ENCODE data around the gene USP13.
"Not testable (repeated sequence)": the region's sequence is repeated elsewhere in the genome, so short reads cannot be mapped to it uniquely, and the experiment has no call there.

USP13 gene

GRCh38 chr3:179739816-179740594, 87.2 kb downstream of the USP13 start:
- DNase-seq = no peak

- DNase-seq = no peak
Observed at GRCh38 chr3:179743913-179744312, 91.1 kb downstream of the USP13 start.

DNA sequence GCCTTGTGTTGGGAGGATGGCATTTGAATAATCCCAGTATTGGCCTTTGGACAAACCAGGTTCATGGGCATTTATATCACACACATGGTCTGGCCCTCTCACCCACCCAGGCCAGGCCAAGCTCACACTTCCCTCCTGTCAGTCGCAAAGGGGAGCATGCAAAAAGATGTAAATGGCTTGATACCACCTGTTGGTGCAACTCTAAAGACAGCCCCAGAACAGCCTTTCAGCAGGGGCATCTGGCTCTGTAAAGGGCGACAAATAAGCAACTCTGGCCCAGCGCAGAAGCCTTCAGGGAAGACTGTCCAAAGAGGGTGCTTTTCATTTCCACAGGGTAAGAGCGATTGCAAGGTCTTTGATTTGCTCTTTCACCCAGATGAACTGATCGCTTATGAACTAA, 91.8 kb downstream of the USP13 start:
- no peak for DNase-seq

DNA sequence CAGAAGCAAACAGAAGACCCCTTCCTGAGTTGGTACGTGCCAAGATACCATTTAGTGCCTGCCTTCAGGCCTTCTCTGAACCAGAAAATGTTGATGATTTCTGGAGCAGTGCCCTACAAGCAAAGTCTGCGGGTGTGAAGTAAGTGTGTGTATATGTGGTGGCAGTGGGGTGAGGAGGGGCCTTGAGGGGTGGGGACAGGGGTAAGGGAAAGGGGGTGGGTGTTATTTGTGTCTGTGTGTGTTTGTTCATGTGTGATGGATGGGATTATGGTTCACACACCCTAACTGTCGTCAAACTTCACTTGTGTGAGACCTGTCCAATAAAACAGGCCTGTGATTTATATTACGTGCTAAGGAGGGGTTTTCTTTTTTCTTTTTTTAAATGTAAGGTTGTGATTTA, 92.2 kb downstream of the USP13 start:
- DNase-seq = no peak

DNA sequence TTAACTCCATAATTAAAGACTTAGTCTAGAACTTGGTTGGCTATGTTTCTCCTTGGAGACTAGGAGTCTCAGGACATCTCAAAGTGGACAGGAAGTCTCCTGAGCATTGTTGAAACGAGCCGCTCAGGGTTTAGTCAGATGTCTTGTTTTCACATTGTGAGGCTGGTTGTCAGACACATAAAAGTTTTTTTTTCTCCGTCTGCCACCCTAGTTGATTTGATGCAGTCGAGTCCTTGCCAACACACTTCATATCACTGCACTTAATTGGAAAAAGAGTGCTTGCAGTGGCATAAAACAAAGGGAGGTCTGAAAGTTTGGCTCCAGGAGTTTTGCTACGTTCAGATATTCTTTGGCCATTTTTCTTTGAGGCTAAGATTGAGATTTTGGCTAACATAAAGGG, 92.9 kb downstream of the USP13 start:
- DNase-seq = no peak

DNA sequence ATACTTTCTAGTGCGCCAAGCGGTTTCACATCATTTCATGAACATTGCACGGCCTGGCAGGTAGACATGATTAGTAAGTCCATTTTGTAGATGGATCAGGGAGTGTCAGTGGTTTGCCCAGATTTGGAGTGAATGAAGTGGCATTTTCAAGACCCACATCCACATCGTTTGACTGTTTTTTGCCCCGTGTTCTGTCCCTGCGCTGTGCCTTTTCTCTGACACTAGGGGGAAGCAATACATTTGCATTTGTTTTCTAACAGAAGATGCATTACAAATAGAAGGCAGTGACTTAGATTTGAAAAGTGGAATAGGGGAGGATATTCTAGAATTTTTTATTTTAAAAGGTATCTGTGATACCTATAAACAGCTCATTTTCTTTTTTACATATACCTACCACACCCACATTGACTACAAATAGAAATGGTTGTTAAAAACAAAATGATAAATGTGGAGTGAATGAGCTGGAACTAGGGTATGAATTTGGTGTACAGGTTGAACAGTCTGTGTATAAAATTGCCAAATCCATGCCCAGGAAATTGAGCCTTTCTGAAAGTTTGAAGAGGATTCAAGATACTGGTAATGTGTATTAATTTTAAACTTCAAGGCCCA, 98.0 kb downstream of the USP13 start:
- no peak for DNase-seq

GRCh38 chr3:179760944-179761343, 108.1 kb downstream of the USP13 start:
- no peak for DNase-seq

GRCh38 chr3:179765396-179765795, 112.6 kb downstream of the USP13 start:
- DNase-seq = no peak

DNA sequence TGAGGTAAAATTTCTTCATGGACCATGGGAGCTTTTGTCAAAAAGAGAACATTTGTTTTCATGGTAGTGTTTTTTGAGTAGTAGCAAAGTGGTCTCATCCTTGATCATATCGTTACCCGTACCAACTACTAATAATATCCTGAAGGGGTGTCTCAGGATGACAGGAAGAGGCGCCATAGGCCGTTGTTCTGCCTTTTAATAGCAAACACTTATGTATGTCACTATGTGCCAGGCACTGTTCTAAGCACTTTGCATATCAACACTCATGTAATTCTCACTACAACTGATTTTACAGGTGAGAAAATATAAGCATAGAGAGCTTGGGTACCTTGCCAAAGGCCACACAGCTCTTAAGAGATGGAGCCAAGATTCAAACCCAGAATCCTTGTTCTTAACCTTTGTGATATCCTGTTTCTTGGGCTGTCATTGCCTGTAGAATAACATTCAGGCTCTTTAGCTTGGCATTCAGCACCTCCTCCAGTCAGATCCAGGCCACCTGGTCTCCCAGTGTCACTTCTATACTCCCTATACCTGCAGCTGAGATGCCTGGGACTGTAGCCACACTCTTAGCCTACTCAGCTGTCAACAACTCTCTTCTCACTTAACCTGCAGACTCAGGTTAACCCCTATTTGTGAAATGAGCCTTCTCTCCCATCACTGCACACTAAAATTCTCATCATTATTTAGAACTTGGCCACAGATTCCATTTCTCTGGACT, 113.7 kb downstream of the USP13 start:
- DNase-seq = no peak

DNA sequence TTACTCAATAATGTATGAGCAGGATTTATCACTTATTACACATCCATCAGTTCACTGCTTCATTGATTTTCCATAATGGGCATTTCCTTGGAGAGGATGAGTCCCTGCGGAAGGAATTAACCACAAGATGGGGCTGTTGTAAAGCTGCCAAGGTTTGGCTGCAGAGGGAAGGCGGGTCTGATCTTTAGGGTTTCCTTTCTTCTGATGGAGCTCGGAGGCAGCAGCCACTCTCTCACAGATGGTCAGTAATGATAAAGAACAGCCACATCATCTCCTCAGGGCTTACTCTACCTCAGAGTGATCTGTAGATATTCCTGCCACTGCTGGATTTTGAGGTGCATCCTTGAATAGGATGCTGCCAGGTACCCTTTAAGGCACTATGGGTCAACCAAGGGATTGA, 115.2 kb downstream of the USP13 start:
- peak; percentile 73 for DNase-seq

DNA sequence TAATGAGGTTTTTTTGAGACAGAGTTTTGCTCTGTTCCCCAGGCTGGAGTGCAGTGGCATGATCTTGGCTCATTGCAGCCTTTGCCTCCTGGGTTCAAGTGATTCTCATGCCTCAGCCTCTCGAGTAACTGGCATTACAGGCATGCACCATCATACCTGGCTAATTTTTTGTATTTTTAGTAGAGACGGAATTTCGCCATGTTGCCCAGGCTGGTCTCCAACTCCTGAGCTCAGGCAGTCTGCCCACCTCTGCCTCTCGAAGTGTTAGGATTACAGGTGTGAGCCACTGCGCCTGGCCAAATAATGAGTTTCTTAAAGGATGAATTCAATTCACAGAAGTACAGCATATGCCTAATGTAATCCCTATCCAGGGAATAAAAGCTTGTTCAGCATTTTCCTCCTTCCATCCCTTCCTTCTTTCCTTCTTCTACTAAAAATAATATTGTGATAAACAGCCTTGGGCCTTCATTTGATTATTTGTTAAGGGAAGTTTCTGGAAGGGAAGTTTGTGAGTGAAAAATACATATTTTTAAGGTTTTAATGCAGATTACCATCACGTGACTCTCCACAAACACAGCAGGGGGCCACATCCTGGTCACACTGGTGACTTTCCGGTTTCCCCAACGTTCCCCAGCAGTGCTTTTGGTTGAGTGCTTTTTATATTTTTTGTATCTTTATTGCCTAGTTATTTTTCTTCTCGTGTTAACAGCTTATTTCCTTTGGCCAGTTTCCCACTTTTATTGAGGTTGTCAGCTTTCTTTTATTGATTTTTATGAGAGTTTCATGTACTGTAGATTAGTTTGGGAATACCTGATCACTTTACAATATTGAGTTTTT, 116.8 kb downstream of the USP13 start:
- no peak for DNase-seq

DNA sequence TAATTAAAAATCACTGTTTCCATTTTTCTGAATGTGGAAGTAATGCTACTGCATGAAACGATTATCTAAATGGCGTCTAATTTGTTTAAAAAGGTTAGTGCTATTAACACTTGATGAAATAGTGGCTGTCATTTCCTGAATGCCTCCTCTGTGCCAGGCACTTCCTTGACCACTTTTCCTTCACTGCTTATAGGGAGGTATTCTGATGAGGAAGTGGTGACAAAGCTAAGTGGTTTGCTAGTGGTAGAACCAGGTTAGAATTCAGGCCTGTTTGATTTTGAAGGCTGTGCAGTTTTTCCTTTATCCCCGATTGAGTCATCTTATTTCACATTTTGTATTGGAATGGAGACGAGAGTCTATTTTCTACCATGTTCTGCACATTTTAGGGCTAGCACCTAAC, 119.0 kb downstream of the USP13 start:
- DNase-seq = no peak

DNA sequence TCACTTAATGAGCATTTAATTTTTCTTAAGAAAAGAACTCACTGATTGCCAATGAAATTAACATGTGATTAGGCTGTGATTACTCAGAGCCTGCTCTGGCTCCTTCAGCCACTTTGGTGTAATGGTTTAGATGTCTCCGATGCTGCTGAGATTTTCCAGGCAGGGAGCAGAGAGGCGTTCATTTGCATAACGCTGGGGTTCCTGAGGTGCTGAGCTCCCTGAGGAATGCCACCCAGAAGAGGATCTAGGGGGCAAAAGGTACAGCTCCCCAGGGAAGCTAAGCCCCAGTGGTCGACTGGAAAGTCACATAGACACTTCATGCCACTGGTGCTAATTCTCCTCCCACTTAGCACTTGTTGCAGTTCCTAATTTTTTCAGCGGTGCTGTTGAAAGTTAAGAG, 119.5 kb downstream of the USP13 start:
- DNase-seq = no peak

- no peak for DNase-seq
Observed at GRCh38 chr3:179775416-179776122, 122.7 kb downstream of the USP13 start.

- not testable (repeated sequence) for DNase-seq
Observed at GRCh38 chr3:179782841-179783240, 130.0 kb downstream of the USP13 start.

DNA sequence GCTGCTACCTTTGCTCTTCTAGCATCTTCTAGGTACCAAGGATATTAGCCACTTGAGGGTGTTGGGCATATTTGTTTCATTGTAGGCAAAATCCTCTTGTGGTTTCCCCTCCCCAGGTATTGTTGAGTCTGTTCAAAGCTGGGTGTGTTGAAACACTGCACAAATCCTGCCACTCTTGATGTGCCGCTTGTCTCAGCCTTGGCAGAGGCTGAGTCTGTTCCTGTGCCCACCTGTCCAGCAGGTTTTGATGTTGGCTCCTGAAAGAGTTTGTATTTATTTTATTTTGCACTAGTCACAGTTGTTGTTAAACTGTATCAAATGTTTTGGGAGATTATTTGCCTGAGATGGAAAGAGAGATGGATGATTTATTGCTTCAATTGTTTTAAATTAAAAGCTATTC, 136.2 kb downstream of the USP13 start:
- DNase-seq = no peak

GRCh38 chr3:179791793-179792192, 139.0 kb downstream of the USP13 start:
- DNase-seq = no peak

GRCh38 chr3:179794355-179794754, 141.5 kb downstream of the USP13 start:
- no peak for DNase-seq

GRCh38 chr3:179796421-179796820, 143.6 kb downstream of the USP13 start:
- no peak for DNase-seq

GRCh38 chr3:179797192-179797591, 144.4 kb downstream of the USP13 start:
- no peak for DNase-seq

- no peak for DNase-seq
Observed at GRCh38 chr3:179801263-179801662, 148.4 kb downstream of the USP13 start.

DNA sequence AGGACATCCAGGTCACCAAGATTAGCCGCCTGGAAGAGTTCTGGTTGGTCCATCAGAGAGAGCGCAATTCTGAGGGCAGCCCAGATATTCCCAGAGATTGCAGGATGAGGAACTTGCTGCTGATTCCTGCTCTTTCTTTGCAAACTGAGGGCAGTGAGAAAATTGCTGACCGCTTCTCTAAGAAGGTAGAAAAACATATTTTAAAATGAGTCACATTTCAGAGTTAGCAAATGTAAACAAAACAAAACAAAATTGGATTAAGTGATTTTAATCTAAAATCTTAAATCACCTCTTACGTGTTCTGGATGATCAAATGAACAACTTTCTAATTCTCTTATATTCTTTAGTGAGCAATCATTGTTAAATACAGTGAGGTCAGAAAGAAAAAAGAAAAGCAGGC, 149.0 kb downstream of the USP13 start:
- DNase-seq = no peak

DNA sequence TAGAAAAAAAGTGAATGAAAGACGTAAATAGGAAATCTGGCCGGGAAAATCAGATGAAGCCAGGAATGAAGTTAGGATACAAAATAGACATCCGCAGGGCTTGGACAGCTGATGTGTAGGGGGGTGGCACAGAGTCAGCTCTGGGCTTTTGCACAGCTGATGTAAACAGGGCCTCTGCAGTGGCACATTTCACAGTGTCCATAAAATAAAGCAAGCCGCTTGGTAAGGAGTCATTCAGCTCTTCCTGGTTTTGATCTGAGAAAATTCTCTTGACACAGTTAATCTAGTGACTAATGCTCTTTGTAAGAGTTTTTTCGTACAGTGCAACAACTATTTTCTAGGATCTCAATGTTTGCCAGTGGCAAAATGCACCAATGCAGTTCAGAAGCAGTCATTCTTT, 153.3 kb downstream of the USP13 start:
- DNase-seq = no peak
